Measurements from ENCODE around the gene GALK2.
"Not testable (repeated sequence)": the region's sequence is repeated elsewhere in the genome, so short reads cannot be mapped to it uniquely, and the experiment has no call there.

The GALK2 gene

DNA sequence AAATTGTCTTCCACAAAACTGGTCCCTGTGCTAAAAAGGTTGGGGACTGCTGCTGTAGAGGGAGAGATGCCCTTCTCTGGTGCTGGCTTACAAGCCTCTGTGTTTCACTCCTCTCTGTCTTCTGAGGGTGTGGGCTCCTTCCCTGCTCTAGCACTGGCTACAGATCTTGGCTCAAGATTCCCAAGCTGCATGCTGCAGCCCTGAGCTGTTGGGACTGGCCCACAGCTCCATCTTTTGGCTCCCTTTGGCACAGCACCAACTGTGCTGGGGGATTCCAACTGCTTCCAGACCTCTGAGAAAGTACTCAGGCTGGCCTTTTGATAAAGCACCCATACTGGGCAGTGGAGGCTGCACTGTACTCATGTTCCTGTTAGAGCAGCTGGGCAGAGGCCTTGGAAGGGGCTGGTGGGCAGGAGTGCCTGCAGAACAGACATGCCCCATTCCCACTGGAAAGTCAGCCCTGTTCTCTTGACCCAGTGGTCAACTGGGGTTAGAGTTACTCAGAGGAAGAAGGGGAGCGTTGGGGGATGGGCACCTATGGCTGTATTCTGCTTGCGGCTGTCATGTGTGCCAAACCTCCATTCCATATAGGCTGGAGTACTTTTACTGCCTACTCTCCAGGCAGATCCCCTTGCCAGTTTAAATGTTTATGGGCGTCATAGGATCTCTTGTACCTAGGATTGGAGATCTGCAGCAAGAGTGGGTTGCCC lies 55.7 kb downstream of the GALK2 start:
- no peak for DNase-seq

DNA sequence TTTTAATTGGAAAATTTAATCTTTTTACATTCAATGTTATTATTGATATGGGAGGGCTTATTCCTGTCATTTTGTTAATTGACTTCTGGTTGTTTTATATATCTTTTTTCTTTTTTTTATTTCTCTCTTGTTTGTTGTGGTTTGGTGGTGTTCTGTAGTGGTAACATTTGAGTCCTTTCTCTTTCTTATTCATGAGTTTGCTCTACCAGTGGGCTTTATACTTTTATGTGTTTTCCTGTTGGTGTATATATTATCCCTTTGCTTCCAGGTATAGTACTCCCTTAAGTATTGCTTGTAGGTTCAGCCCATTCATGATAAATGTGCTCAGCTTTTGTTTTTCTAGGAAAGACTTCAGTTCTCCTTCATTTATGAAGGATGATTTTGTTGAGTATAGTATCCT lies 57.6 kb downstream of the GALK2 start:
- no peak for DNase-seq

DNA sequence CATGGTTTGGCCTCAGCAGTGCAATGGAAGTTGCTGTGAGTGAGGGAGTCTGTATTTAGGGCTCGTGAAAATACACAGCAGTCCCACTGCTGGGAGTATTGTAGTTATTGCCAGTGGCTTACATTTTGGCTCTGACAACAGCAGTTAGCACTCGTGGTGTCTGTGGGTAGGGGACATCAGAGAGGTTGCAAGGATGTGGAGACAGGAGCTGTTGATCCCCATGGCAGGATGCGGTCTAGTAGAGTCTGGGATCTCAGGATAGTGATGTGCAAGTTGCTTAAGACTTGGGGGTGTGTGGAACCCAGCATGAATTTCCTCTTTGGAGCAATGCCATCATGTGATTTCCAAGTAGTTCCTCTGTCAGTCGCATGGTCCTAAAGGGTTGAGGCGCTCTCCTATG lies 59.9 kb downstream of the GALK2 start:
- DNase-seq = no peak

DNA sequence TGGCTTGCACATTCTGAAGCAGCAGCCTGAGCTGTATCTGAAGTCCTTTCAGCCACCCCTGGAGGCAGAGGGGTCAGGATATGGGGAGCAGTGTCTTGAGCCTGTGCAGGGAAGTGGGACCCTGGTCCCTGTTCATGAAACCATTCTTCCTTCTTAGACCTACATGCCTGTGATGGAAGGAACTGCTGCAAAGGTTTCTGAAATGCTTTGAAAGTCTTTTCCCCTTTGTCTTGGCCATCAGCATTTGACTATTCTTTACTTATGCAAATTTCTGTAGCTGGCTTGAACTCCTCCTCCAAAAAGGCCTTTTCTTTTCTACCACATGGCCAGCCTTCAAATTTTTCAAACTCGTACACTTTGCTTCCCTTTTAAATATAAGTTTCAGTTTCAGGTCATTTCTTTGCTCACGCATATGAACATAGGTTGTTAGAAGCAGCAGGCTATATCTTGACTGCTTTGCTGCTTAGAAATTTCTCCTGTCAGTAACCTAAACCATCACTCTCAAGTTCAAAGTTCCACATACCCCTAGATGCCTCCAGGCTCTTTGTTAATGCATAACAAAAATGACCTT lies 62.3 kb downstream of the GALK2 start:
- no peak for DNase-seq

DNA sequence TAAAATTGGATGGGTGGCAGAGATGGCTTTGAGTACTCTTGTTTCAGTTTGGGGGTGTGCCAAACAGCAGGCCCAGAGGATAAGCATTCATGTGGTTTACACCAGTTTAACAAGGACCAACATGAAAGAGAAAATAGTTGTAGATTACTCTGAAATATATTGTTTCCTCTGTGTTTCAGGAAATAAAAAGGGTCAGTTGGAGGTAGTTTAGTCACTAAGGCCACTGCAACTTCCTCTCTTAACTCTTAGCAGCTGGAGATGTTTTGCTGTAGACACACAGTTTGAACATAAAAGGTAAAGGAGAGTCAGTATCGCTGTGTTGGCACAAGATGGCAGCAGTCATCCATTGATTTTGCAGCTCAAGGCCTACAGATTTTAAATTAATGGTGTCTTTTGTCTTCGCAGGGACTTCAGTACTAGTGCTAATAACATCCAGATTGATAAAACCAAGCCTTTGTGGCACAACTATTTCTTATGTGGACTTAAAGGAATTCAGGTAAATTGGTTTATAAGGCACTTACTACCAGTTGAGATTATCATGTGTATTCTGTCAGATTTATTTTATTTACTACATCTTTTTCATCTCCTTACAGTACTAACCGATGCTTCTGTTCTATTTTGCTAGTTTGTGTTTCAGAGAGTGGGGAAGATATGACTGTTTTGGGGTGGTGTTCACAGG lies 65.5 kb downstream of the GALK2 start:
- DNase-seq = peak; percentile 55 to 61

DNA sequence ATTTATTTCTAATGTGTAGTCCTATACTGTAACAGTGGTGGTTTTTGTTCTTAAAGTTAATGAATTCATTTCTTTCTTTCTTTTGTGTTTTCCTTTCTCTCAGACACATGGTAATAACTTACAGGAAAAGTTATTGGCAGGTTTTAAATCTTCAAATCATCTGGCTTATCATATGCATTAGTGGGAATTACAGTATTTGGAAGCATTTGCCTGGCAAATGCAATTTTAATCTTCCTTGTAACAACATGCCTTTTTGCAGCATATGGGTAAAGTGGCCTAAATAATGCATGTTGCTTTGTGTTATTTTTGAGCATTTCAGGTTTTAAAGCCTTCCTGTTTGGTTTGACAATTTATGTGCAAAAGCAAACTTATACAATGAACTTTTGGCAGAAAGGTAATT lies 66.8 kb downstream of the GALK2 start:
- DNase-seq = no peak

DNA sequence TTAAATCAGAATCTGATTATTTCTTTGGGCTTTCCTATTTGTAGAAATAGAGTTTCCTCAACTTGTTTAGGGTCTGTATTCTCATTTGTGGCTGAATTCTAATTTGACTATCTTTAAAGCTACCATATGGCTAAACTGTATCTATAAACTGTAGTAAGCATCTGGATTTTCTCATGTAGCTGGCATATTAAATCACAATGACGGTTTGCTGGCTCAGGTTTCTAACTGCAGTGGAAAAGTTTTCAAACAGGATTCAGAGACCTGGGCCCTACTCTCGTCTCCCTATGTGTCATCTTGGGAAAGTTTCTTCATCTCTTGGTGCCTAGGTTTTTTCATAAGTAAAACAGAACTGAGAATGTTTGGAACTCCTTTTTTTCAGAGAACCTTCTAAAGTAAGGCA lies 68.3 kb downstream of the GALK2 start:
- DNase-seq = no peak

DNA sequence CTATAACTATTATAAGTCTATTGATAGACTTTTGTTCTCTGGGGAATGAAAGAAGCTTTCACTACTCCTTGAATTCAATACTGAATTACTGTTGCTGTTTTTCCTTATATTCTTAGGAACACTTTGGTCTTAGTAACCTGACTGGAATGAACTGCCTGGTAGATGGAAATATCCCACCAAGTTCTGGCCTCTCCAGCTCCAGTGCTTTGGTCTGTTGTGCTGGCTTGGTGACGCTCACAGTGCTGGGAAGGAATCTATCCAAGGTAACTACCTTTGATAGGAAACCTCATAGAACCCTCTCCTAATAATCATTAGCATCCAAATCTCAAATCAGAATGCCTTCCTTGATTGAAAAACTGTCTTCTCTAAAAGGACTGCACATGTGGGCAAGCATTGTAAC lies 69.1 kb downstream of the GALK2 start:
- DNase-seq = no peak

DNA sequence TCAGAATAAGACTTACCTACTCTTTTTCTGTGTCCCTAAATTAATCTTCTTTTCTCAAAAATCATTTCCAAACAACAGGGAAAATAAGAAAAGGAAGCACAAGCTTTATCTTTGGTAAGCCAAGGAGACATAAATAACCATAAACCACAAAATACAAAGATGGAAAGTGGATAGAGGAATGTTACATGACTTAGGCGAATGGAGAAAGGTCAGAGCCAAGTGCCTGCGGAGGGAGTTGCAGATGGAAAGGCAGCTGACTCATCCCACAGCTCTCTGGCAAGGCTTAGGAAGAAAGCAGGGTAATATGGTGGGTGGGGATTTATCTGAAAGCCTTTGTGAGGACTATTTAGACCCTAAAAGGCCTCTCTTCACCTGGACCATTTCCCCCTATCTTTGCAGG lies 72.8 kb downstream of the GALK2 start:
- no peak for DNase-seq

DNA sequence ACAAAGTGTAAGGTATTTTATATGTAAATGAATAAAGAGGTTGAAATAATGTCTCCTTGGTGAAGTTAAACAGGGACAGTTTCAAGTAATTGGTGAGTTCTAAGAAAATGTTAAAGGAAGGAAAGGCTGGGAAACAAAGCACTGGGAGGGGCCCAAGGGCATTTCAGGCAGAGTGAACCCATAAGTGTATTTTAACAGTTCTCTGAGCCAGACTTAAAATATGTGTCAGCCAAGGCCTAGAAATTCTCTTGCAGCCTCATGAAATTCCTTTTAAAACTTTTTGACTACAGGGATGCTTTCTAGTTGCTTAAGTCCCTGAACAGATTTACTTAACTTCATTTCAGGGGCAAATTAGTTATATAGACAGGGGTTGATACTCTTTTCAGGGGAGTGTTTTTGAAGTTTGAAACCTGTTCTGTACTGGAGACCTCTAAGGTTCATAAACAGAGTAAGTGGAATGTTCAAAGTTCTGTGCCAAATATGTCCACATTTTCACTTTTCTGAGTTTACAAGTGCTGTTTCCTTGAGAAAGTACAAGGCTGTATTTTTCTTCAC lies 77.6 kb downstream of the GALK2 start:
- no peak for DNase-seq

DNA sequence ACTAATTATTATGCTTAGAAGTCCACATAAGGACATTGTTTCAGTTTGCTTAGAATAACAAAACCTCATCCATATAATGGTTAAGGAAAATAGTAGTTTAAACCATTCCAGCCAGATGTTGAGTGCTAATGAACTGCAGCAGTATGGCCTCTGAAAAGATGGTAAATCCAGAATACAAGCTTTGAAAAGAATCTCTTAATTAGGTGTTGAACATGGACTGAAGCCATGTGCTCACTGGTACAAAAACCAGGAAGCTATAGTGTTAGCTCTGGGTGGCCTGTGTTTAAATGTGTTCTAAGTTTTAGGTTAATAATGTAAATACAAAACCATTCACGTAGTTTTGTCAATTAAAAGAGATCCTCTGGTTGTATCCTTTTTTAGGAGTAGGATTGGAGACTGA lies 78.2 kb downstream of the GALK2 start:
- DNase-seq = no peak

DNA sequence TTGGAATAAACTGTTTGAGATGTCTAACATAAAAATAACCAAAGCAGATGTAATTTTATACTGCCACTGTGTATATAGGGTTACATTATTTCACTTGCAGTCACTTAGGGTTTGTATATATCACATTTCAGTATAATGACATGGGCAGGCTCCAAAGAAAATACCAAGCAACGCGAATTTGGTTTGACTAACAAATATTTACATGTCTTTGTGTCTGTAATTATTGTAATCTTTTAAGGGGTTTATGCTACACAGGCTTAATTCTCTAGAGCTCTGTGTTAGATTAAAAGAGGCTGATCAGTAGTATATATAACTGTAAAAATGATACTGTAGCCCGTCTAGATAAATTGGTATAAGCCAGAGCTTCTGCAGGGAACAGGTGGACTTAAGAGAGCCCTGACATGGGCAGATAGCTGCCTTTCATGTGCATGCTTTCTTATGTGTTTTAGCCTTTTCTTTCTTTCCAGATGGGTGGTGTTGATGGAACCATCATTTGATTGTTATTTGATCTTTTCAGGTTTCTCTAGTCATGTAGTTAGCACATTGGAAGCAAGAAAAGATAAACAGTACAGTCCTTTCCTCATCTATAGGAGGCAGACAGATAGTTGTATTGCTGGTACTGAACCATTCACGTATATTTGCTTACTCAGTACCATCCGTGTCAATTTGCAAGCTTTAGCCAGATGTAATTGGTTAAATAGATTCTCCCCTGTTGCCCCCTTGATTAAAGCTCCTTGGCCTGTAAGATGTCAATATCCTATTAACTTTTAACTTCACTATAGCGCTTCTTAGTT lies 86.1 kb downstream of the GALK2 start:
- no peak for DNase-seq

DNA sequence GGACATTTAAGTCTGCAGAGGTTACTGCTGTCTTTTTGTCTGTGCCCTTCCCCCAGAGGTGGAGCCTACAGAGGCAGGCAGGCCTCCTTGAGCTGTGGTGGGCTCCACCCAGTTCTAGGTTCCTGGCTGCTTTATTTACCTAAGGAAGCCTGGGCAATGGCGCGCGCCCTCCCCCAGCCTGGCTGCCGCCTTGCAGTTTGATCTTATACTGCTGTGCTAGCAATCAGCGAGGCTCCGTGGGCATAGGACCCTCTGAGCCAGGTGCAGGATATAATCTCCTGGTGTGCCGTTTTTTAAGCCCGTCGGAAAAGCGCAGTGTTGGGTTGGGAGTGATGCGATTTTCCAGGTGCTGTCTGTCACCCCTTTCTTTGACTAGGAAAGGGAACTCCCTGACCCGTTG lies 95.1 kb downstream of the GALK2 start:
- DNase-seq = not testable (repeated sequence)

DNA sequence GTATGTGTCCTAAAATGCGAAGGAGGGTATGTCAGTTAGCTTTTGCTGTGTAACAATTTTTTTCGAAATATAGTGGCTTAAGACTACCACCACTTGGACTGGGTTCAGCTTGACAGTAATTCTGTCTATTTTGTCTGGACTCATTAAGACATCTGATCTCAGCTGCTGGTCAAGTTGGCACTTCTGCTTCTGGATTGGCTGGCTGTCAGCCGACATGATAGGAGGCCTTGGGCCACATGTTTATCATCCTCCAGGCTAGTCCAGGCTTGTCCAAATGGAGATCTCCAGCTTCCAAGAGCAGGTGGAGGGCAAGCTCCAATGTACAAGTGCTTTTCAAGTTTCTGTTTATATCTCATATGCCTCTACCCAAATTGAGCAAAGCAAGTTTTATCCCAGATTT lies 95.9 kb downstream of the GALK2 start:
- no peak for DNase-seq

DNA sequence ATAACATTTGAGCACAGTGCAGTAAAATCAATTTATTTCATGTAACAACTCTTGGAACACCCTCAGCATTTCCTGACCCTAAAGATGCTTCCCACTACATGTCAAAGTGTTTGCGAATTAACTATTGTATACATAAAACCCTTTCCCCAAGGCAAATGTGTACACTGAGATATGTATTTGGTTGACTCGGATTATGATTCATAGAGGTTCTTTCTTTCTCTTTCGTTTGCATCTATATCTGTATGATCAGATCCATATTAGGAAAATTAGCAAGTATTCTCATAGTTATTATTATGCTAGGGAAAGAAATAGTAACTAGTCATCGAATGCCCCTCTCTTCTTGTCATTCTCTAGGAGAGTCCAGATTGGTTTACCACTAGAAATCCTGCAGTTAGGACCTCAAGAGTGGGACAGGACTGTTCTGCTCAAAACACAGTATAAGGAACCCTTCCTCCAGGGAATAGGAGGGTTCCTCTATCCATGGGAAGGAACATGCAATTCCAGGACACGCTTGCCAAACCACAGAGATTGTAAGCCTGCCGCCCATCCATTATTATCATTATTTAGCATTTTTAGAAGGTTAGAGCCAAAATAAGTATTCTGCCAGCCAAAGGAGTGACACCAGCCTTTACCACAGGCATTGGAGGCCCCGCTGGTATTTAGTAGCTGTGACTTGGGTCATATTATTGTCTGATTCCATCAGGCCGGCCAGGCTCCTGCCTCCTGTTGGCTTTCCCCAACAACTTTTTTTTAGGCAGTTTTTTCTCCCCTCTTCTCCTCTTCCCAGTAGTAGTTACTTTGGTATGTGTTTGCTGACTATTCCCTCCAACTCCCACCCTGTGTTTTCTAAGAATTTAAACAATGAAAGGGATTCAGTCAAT lies 100.7 kb downstream of the GALK2 start:
- no peak for DNase-seq

DNA sequence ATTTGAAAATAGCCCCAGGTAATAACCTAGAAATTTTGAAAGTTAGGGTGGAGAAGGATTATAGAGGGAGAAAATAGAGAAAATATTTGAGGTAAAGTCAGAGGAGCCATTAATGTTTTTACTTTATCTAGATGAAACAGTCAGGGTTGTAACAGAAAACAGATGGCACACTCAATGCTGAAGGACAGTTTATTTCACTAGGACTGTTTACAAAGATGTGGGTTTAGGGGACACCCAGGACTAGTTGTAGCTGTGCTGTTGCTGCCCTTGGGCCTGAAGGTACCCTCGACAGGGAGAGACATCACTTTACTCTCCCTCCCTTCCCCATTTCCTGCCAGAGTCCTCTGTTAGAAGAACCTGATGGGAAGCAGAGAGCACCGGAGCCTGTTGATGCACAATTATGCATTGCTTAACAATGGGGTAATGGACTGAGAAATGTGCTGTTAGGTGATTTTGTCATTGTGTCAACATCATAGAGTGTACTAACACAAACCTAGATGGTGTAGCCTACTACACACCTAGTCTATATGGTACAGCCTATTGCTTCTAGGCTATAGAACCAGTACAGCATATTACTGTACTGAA lies 103.8 kb downstream of the GALK2 start:
- no peak for DNase-seq

DNA sequence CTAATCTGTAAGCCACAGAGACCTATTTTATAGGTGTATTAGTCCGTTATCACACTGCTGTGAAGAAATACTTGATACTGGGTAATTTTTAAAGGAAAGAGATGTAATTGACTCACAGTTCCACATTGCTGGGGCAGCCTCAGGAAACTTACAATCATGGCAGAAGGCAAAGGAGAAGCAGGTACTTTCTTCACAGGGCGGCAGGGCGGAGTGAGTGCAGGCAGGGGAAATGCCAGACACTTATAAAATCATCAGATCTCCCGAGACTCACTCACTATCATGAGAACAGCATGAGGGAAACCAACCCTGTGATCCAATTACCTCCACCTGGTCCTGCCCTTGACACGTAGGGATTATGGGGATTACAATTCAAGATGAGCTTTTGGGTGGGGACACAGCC lies 108.7 kb downstream of the GALK2 start:
- DNase-seq = no peak

DNA sequence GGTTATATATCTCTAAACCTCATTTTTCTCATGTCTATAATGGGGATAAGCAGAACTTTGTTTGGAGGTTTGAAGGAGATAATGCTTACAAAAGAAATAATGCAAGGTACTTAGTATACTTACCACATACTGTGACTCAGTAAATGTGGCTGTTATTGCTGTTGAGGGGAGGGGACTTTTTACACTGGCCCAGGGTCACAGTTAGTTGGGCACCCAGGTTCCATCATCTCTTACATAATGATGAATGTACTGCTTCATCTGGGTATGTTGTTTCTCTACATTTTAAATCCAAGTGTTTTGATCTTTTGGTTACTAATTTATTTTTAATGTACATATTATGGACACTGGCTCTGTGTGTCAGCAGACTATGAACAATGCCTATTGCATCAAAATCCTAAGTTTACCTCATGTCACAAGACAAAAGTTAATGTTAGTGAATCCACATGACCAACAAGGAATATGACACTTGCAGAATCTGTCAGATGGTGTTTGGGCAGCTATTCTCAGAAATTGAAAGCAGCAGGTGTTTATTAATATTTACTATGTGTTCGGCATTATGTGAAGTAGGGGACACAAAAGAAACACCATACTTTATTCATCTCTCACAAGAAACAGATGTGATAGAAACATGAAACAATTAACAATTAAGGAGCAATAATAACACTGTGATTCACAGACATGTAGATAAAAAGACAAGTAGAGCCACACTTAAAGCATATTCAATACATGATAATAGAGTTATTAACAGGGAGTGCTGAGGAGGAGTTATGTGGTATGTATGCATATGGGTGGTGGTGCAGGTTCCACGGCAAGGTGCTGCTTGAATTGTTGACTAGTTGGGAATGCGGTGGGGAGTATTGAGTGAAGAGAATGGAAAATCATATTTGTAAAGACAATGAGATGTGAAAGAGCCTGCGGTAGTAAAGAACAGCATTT lies 109.7 kb downstream of the GALK2 start:
- DNase-seq = no peak

DNA sequence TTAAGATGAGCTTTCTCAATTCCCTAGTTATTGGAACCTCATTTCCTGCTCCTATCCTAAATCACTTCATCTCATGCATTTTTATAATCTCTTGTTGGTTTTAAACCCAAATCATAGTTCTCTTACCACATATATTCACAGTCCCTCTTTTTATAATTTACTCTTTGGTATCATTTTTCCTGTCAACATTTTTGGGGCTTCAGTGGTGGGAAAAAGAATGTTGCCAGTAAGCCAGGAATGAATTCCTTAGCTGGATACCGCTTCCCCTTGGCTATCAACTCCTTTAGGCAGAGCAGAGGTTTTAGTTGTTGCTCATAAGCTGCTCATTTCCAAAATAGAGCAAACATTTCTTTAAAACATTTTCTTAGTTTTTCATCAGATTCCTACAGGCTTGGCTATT lies 112.3 kb downstream of the GALK2 start:
- DNase-seq = no peak

DNA sequence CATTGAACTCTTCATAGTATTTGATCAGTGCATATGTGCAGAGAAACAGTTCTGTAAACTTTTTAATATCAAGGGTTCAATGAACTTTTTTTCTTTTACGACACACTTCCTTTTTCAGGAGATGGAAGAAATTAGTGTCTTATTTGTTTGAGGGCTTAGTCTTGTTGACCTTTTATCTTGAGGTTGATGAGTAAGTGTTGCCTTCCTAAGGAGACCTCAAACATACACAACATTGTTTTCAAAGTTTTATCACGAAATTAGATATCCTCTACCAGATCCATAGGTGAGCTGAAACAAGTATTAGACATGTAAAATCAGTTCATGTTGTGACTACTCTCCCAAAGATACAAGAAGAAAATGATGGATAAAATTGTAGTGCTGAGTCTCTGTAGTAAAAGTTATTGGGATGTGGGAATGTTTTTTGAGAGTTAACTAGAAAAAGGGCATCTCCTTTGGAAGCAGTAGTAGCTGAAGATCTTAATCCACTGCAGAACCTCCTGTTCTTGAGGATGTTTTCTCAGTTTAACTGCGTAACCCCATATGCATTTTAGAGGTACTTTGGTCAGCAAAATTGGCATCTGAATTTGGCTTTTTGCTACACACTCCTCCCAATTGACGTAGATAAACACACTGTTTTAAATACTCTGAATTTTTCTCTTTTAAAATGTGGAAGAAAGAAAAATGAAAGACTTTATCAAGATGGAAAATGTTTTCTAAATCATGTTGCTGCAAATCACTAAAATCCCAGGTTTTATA lies 116.8 kb downstream of the GALK2 start:
- DNase-seq = no peak

All from CD4-positive, alpha-beta T cell treated with Interleukin-1 beta for 1 hour (primary cell).